NT2/D1 (cell line): Measurements from ENCODE around the gene PDLIM3.

Experiments used
- SUZ12 ChIP-seq: IDR thresholded peaks from 2 replicates; pipeline ENCODE4 v1.6.1; 2011; ENCODE audit not compliant: insufficient read length, insufficient read depth; ENCODE audit errors: extremely low read depth
- YY1 ChIP-seq: IDR thresholded peaks from 2 replicates; pipeline ENCODE4 v1.6.1; 2011; ENCODE audit not compliant: insufficient read length, insufficient read depth
- ZNF274 ChIP-seq: IDR thresholded peaks from 2 replicates; pipeline ENCODE4 v1.6.1; 2011; ENCODE audit warnings: mild to moderate bottlenecking, low read depth, low read length

GRCh38 chr4:185464183-185464582, 71.1 kb downstream of the PDLIM3 start:
- TF ChIP-seq YY1 = no peak
- no peak for TF ChIP-seq ZNF274
- no peak for TF ChIP-seq SUZ12
